SK-N-MC (cell line): ENCODE results near the gene PCSK4.

ENCODE experiments used
- EZH2 ChIP-seq: fragments of 200-600 bp; sonication (generic); IDR thresholded peaks from one replicate; pipeline ENCODE4 v1.6.1; 2017; ENCODE audit warnings: antibody characterized with exemption
- FOXP2 ChIP-seq: optimal IDR thresholded peaks from 2 replicates; pipeline ENCODE3; 2011; ENCODE audit warnings: mild to moderate bottlenecking, moderate library complexity; ENCODE audit not compliant: insufficient read depth; ENCODE audit errors: extremely low read length, control extremely low read depth
- POLR2AphosphoS5 ChIP-seq: IDR thresholded peaks from 2 replicates; pipeline ENCODE4 v1.6.1; 2012; ENCODE audit warnings: mild to moderate bottlenecking, low read depth, low read length, borderline replicate concordance

DNA sequence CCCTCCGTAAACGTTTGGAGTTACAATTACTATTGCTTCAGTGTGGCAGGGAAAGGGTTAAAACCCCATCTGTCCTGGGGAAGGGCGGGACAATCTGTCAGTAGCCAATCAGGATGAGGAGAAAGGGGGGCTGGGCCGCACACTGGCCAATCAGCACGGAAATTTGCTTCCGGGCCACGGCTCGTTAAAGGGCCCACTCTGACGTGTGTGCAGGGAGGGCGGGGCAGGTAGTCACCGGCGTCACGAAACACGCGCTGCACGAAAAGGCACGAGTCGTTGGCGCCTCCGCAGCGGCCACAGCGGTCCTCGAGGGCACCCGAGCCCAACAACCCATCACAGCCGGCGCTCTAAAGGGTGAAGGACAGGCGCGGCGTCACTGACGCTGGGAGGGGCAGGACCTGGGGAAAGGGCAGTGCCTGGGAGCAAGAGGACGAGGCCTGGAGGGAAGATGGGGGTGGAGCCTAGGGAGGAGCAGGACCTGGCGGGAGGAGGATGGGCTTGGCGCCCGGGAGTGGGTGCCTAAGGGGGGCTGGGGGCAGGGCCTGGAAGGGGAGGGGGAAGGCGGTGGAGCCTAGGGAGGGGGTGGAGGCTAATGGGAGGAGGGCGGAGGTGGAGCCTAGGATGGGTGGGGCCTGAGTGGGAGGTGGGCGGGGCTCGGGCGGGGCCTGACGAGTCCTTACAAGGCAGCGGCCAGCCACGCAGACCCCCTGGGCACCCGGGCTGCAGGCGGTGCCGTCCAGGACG, 17.8 kb upstream of the PCSK4 start:
- no peak for TF ChIP-seq EZH2
- peak; percentile 58; the same call in 1 of the 2 replicates for TF ChIP-seq POLR2AphosphoS5
- TF ChIP-seq FOXP2, result peak; percentile 58
